22Rv1 (cell line): ENCODE results near the gene TMEM236.

Experiments
- ZFX ChIP-seq: fragments of 450-650 bp; IDR thresholded peaks from 2 replicates; pipeline ENCODE4 v1.6.1; 2017; ENCODE audit warnings: antibody characterized with exemption, borderline replicate concordance
- TF ChIP-seq, protein P1 (sequence below): fragments of 450-650 bp; IDR thresholded peaks from 2 replicates; pipeline ENCODE4 v1.5.1; 2017; ENCODE audit warnings: mild to moderate bottlenecking

DNA sequence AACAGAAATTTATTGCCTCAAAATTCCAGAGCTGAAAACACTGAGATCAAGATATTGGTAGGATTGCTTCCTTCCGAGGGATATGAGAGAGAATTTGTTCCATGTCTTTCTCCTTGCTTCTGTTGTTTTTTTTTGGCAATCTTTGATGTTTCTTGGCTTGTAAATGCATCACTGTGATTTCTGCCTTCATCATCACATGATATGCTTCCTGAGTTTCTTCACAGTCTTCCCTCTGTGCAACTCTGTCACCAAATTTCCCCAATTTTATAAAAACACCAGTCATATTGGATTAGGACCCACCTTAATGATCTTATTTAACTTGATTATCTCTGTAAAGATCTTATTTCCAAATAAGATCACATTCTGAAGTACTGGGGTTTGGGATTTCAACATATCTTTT lies 14.7 kb downstream of the TMEM236 start:
- TF ChIP-seq, protein P1, sequence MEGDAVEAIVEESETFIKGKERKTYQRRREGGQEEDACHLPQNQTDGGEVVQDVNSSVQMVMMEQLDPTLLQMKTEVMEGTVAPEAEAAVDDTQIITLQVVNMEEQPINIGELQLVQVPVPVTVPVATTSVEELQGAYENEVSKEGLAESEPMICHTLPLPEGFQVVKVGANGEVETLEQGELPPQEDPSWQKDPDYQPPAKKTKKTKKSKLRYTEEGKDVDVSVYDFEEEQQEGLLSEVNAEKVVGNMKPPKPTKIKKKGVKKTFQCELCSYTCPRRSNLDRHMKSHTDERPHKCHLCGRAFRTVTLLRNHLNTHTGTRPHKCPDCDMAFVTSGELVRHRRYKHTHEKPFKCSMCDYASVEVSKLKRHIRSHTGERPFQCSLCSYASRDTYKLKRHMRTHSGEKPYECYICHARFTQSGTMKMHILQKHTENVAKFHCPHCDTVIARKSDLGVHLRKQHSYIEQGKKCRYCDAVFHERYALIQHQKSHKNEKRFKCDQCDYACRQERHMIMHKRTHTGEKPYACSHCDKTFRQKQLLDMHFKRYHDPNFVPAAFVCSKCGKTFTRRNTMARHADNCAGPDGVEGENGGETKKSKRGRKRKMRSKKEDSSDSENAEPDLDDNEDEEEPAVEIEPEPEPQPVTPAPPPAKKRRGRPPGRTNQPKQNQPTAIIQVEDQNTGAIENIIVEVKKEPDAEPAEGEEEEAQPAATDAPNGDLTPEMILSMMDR, result no peak
- TF ChIP-seq ZFX, result no peak
